ENCODE results near the gene PPP1R15A. TPM values are rescaled to one million over a fixed set of nuclear protein-coding genes. Genes with fewer than 3 reads are reported as not detected.
"Not testable (repeated sequence)": the region's sequence is repeated elsewhere in the genome, so short reads cannot be mapped to it uniquely, and the experiment has no call there.

PPP1R15A gene
- total RNA-seq, 1 donor from 2014 or later: 76.4 TPM

GRCh38 chr19:48867746-48868113, 4.5 kb upstream of the PPP1R15A start:
- Histone ChIP-seq H3K4me3 (peak overlapping the region; percentile 58), H3K27ac (replicated peaks) (peak overlapping the region; percentile 85), H3K36me3 (no peaks in the 10 kb centered on the region), H3K27me3 (ENCODE audit: low read depth) (no peaks in the 10 kb centered on the region), H3K4me1 (peaks cover 39% of the 10 kb centered on the region), H3K9me3 (replicated peaks) (no peaks in the 10 kb centered on the region)
- TF ChIP-seq, protein P1, sequence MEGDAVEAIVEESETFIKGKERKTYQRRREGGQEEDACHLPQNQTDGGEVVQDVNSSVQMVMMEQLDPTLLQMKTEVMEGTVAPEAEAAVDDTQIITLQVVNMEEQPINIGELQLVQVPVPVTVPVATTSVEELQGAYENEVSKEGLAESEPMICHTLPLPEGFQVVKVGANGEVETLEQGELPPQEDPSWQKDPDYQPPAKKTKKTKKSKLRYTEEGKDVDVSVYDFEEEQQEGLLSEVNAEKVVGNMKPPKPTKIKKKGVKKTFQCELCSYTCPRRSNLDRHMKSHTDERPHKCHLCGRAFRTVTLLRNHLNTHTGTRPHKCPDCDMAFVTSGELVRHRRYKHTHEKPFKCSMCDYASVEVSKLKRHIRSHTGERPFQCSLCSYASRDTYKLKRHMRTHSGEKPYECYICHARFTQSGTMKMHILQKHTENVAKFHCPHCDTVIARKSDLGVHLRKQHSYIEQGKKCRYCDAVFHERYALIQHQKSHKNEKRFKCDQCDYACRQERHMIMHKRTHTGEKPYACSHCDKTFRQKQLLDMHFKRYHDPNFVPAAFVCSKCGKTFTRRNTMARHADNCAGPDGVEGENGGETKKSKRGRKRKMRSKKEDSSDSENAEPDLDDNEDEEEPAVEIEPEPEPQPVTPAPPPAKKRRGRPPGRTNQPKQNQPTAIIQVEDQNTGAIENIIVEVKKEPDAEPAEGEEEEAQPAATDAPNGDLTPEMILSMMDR (IDR thresholded peaks at IDR 0.05; ENCODE audit: borderline replicate concordance): no peak
- no peak for DNase-seq
- intact Hi-C loops (cut with micrococcal nuclease): no loop called here

- intact Hi-C loops (cut with micrococcal nuclease): no loop called here
- Histone ChIP-seq H3K27me3 (ENCODE audit: low read depth) (no peaks in the 10 kb centered on the region), H3K36me3 (peaks cover 3% of the 10 kb centered on the region), H3K9me3 (replicated peaks) (no peaks in the 10 kb centered on the region), H3K4me1 (peaks cover 44% of the 10 kb centered on the region), H3K27ac (replicated peaks) (peak within 1 kb of the TSS; percentile 85), H3K4me3 (peak within 1 kb of the TSS; percentile 58)
- peak; percentile 86 for DNase-seq
- TF ChIP-seq, protein P1 (IDR thresholded peaks at IDR 0.05; ENCODE audit: borderline replicate concordance): no peak
Measured at GRCh38 chr19:48868114-48868886, 3.9 kb upstream of the PPP1R15A start, which contains the start of gene PLEKHA4. Gene PLEKHA4, minus strand, starts transcription at chr19:48868617. Its CDS starts 997 bp downstream, at chr19:48867620.

DNA sequence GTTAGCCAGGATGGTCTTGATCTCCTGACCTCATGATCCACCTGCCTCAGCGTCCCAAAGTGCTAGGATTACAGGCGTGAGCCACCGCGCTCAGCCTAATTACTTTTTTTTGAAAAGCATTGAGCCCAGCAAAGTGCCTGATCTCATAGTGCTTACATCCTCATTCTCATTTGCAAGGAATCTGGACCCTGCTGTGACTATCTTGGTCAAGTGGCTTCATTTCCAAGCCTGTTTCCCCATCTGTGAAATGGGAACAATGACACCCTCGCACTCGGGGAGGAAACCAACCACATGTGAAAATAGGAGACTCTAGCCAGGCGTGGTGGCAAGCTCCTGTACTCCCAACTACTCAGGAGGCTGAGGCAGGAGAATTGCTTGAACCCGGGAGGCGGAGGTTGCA, 2.2 kb upstream of the PPP1R15A start:
- Histone ChIP-seq H3K36me3 (peaks cover 20% of the 10 kb centered on the region), H3K27me3 (ENCODE audit: low read depth) (no peaks in the 10 kb centered on the region), H3K9me3 (replicated peaks) (no peaks in the 10 kb centered on the region), H3K27ac (replicated peaks) (no peak overlapping the region), H3K4me1 (peaks cover 61% of the 10 kb centered on the region), H3K4me3 (no peak overlapping the region)
- DNase-seq: no peak
- intact Hi-C loops (cut with micrococcal nuclease): no loop called here
- TF ChIP-seq, protein P1 (IDR thresholded peaks at IDR 0.05; ENCODE audit: borderline replicate concordance): no peak

GRCh38 chr19:48871471-48872181, 595 bp upstream of the PPP1R15A start:
- Histone ChIP-seq H3K36me3 (peaks cover 36% of the 10 kb centered on the region), H3K4me1 (peaks cover 73% of the 10 kb centered on the region), H3K4me3 (peak overlapping the region; percentile 98), H3K27ac (replicated peaks) (peak overlapping the region; percentile 100)
- DNase-seq; intact Hi-C loops (cut with micrococcal nuclease); H3K27me3 ChIP-seq (ENCODE audit: low read depth); H3K9me3 ChIP-seq (replicated peaks): not testable (repeated sequence)

- peak overlapping the region; percentile 98 for H3K4me3 ChIP-seq
- TF ChIP-seq, protein P1 (IDR thresholded peaks at IDR 0.05; ENCODE audit: borderline replicate concordance): no peak
- peaks cover 73% of the 10 kb centered on the region for H3K4me1 ChIP-seq
- peak; percentile 84 for DNase-seq
- H3K36me3 ChIP-seq: peaks cover 49% of the 10 kb centered on the region
- H3K9me3 ChIP-seq (replicated peaks): no peaks in the 10 kb centered on the region
- peak overlapping the region; percentile 100 for H3K27ac ChIP-seq (replicated peaks)
- intact Hi-C loops (cut with micrococcal nuclease): no loop called here
- no peaks in the 10 kb centered on the region for H3K27me3 ChIP-seq (ENCODE audit: low read depth)
Measured at GRCh38 chr19:48872884-48873475, 759 bp downstream of the PPP1R15A start.
